HepG2 (cell line): Measurements from ENCODE around the gene CTNNA3.

Experiments used
- HOXA9 ChIP-seq: sonication (generic); formaldehyde crosslinking; IDR thresholded peaks from 2 replicates; pipeline ENCODE4 v1.8.1; 2022; ENCODE audit warnings: missing genetic modification reagents, mild to moderate bottlenecking, moderate library complexity, borderline replicate concordance
- ZZZ3 ChIP-seq: sonication (generic); formaldehyde crosslinking; IDR thresholded peaks from 2 replicates; pipeline ENCODE4 v1.4.0; 2020; ENCODE audit warnings: missing genetic modification reagents, mild to moderate bottlenecking, borderline replicate concordance

DNA sequence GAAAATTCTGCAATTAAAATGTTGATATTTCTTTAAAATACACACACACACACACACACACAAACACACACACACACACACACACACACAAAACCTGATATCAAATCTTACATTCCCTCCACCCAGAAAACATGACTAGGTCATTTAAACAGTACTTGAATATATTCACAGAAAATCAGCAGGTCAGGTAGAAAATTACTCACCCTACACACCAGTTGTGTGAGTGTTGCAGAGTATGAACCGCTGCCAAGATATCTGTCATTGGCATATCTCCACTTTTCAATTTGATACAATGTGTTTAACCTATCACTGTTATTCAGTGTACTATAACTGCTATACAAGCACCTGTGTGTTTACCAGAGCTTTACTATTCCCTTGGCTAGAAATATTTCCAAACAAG is 1053.8 kb downstream of the CTNNA3 start:
- TF ChIP-seq HOXA9 (no peak), ZZZ3 (CRISPR knock-in tag) (no peak)
